CD4-positive, alpha-beta T cell treated with Interleukin-15 for 4 hours (primary cell): ENCODE measurements around the gene EIF2S3.
"Not testable (repeated sequence)": the region's sequence is repeated elsewhere in the genome, so short reads cannot be mapped to it uniquely, and the experiment has no call there.

ENCODE experiments used
- DNase-seq: peaks from one replicate; pipeline ENCODE4 v3.0.0-alpha.2; 2020; ENCODE audit warnings: low spot score

EIF2S3 gene

DNA sequence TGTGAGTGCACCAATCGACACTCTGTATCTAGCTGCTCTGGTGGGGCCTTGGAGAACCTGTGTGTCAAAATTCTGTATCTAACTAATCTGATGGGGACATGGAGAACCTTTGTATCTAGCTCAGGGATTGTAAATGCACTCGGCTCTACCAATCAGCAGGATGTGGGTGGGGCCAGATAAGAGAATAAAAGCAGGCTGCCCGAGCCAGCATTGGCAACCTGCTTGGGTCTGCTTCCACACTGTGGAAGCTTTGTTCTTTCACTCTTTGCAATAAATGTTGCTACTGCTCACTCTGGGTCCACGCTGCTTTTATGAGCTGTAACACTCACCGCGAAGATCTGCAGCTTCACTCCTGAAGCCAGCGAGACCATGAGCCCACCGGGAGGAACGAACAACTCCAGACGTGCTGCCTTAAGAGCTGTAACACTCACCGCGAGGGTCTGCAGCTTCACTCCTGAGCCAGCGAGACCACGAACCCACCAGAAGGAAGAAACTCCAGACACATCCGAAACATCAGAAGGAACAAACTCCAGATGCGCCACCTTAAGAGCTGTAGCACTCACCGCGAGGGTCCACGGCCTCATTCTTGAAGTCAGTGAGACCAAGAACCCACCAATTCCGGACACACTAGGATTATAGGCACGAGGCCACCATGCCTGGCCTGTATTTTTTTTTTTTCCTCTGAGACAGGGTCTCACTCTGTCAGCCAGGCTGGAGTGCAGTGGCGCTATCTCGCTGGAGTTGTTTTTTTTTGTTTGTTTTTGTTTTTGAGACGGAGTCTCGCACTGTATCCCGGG is 4.0 kb upstream of the EIF2S3 start:
- DNase-seq: not testable (repeated sequence)

DNA sequence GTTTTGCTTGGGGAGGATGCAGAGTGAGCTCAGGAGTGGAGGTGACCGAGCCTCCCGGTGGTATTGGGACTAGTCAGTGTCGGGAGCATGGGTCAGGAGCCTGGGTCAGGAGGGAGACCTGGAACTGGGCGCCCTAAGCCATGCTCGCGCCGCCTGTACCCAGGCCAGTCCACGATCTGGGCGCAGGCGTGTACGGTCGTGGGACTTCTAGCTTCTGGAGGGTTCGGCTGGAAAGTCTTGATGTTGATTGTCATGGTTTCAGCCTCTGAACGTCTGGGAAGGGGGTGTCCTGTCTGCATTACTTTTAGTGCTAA is 244 bp downstream of the EIF2S3 start:
- DNase-seq: no peak

DNA sequence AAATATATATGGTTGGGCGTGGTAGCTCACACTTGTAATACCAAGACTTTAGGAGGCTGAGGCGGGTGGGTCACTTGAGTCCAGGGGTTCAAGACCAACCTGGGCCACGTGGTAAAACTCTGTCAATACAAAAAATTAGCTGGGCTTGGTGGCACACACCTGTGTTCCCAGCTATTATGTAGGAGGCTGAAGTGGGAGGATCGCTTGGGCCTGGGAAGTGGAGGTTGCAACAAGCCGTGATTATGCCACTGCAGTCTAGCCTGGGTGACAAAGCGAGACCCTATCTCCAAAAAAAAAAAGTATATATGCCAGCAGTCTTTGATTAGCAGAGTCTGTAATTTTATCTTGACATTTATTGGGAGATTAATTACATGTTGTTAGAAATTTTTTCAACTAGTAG is 8.7 kb downstream of the EIF2S3 start:
- DNase-seq: no peak

DNA sequence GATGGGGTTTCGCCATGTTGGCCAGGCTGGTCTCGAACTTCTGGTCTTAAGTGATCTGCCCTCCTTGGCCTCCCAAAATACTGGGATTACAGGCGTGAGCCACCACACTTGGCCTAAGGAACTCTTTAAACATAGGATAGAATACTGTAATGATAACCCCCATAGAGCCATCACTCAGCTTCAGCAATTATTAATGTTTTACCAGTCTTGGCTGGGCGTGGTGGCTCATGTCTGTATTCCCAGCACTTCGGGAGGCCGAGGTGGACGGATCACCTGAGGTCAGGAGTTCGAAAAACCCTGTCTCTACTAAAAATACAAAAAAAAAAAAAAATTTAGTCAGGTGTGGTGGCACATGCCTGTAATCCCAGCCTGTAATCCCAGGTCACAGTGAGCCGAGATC is 15.1 kb downstream of the EIF2S3 start:
- no peak for DNase-seq

DNA sequence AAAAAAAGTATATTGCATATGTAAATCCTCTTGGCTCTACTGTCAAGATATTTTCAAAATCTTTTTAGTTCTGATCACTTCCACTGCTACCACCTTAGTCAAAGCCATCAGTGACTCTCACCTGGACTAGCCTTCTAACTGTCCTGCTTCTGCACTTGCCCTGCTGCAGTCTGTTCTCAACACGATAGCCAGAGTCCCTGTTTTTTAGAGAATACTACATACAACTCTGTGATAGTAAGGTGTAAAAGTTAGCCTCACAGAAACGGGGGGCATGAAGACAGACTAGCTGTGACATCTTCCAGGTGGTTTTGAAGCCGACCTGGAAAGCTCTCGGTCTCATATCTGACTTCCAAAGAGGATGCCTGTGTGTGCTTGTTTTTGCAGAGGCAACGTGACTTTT is 24.7 kb downstream of the EIF2S3 start:
- no peak for DNase-seq

DNA sequence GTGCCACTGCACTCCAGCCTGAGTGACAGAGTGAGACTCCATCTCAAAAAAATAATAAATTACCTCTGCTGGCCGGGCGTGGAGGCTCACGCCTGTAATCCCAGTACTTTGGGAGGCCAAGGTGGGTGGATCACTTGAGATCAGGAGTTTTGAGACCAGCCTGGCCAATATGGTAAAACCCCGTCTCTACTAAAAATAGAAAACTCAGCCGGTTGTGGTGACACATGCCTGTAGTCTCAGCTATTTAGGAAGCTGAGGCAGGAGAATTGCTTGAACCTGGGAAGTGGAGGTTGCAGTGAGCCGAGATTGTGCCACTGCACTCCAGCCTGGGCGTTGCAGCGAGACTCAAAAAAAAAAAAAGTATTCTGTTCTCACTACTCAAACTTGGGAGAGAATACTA is 25.5 kb downstream of the EIF2S3 start:
- DNase-seq: not testable (repeated sequence)

DNA sequence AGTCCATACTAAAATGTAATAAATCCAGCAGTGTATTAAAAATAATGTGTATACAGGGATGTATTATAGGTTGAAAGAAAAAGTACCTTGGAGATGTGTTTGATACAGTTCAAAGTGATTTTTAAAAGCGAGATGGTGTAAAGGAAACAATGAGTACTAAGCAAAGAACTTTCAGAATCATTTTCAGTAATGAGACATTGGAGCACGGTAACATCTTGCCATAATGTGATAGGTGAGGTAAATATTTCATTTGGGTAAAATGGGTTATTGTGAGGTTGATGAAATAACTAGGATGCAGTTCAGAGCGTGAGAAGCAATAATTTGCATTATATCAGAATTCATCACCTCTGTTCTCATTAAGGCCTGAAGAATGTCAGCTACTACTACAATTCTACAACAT is 25.9 kb downstream of the EIF2S3 start:
- DNase-seq: no peak

DNA sequence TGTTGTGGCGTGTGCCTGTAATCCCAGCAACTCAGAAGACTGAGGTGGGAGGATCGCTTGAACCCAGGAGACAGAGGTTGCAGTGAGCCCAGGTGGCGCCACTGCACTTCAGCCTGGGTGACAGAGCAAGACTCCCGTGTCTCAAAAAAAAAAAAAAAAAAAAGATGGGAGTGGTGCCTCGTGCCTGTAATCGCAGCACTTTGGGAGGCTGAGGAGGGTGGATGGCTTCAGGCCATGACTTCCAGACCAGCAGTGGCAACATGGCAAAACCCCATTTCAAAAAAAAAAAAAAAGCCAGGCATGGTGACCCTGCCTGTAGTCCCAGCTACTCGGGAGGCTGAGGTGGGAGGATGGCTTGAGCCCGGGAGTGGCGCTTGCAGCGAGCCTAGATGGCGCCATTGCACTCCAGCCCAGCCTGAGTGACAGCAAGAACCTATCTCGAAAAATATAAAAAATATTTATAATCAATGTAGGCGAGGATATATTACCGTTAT is 27.0 kb downstream of the EIF2S3 start:
- DNase-seq: peak; percentile 50

DNA sequence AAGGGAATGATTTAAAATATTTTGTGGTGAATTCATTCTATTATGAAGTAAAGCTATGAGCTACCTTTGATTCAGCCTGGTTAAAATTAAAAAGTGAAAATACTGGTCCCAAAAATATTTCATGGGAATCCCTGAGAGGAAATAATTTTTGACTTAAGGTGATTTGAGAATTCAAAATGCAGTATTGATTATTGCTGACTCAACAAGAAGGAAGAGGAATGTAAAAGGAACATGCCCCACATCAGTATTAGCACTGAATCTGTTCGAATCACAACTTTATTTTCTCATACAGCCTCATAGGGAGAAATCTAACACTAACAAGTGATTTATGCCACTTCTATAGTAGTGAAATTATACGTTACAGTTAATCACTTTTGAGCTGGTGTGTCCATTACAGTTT is 27.7 kb downstream of the EIF2S3 start:
- no peak for DNase-seq

DNA sequence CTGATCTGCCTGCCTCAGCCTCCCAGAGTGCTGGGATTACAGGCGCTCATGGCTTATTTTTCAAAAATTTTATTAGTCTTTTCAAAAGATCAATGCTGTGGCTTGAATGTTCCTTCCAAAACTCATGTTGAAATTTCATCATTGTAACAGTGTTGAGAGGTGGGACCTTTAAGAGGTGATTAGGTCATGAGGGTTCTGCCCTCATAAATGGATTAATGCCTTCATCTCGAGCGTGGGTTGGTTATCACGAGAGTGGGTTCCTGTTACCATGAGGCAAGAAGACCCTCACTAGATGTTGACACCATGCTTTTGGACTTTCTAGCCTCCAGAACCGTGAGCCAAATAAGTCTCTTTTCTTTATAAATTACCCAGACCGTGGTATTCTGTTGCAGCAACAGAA is 30.3 kb downstream of the EIF2S3 start:
- DNase-seq: no peak

DNA sequence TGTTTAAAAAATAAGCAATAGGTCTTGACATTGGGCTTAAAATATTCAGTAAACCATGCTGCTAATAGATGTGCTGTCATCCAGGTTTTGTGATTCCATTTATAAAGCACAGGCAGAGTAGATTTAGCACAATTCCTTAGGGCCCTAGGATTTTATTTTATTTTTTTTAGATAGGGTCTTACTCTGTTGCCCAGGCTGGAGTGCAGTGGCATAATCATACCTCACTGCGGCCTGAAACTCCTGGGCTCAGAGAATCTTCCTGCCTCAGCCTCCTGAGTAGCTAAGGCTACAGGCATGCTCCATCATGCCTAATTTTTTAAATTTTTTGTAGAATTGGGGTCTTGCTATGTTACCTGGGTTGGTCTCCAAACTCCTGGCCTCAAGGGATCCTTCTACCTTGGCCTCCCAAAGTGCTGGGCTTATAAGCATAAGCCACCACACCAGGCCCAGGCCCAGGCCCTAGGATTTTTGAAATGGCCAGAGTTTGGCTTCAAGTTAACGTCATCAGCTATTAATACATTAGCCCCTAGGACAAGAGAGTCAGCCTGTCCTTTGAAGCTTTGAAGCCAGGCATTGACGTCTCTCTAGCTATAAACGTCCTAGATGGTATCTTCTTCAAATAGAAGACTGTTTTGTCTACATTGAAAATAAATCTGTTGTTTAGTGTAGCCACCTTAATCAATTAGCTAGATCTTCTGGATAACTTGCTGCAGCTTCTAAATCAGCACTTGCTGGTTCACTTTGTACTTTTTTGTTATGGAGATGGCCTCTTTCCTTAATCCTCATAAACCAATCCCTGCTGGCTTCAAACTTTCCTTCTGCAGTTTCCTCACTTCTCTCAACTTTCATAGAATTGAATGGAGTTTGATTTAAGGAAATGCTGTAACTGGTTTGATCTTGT is 35.8 kb downstream of the EIF2S3 start:
- DNase-seq: no peak

DNA sequence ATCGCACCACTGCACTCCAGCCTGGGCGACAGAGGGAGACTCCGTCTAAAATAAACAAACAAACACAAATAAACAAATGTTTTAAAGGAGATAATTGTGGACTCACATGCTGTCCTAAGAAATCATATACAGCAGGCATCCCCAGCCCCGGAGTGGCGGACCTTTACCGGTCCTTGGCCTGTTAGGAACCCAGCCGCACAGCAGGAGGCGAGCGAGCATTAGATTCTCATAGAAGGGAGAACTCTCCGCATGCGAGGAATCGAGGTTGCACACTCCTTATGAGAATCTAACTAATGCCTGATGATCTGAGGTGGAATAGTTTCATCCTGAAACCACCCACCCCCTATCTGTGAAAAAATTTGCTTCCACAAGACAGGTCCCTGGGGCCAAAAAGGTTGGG is 39.0 kb downstream of the EIF2S3 start:
- no peak for DNase-seq

DNA sequence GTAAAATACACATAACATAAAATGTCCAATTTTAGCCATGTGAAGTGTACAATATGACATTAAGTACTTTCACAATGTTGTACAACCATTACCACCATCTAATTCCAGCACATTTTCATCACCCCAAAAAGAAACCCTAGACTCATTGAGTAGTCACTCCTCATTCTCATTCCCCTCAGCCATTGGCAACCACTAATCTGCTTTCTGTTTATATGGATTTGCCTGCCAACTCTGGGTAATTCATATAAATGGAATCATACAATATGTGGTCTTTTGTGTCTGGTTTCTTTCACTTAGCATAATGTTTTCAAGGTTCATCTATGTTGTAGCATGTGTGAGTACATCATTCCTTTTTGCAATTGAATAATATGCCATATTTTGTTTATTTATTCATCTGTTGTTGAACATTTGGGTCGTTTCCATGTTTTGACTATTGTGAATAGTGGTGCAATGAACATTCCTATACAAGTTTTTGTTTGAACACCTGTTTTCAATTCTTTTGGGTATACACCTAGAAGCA is 43.0 kb downstream of the EIF2S3 start:
- DNase-seq: no peak

DNA sequence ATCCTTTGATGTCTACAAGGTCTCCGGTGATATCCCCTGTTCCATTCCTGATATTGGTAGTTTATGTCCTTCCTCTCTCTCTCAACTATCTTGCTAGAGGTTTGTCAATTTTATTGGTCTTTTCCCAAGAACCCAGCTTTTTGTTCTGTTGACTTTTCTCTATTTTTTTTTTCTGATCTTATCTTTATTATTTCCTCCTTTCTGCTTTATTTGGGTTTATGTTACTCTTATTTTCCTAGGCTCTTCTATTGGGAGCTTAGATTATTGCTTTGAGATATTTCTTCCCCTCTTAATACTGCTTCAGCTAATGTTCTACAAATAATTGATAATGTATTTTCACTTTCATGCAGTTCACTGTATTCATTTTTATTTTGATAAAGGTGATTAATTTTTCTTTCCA is 44.2 kb downstream of the EIF2S3 start:
- no peak for DNase-seq

DNA sequence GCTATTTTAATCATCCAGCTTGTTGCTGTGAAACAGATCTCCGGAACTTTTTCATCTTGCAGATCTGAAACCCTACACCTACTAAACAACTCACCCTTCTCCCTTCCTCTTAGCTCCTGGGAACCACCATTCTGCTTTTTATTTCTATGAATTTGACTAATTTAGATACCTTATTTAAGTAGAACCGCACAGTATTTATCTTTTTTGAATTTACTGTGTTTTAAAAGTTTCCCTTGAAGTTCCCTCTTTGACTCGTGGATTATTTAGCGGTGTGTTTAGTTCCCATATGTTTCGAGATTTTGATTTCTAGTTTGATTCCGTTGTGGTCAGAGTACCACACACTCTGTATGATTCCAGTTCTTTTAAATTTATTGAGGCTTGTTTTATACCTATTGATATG is 44.6 kb downstream of the EIF2S3 start:
- no peak for DNase-seq

DNA sequence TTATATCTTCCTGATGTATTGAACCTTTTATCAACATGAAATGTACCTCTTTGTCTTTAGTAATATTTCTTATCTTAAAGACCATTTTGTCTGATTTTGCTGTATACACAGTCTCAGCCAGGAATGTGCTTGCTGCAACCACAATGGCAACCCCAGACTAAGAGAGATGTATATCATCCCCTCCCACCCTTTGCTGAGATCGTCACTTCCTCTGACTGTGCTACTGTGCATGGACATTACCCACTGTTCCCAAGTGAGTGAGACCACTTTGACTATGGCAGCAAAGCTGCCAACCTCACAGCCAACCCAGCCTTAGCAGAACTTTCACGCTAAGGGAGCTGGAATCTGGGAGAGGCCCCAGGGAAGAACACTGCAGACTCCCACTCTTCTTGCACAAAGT is 46.0 kb downstream of the EIF2S3 start:
- DNase-seq: no peak

DNA sequence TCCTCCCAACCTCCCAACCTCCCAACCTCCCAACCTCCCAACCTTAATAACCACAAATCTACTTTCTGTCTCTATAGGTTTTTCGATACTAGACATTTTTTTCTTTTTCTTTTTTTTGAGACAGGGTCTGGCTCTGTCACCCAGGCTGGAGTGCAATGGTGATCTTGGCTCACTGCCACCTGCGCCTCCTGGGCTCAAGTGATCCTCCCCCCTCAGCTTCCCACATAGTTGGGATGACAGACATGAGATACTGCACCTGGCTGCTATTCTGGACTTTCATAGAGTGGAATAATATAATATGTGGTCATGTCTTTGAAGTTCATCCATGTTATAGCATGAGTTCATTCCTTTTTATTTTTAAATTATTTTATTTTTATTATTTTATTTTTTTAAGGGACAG is 55.3 kb downstream of the EIF2S3 start:
- DNase-seq: no peak

DNA sequence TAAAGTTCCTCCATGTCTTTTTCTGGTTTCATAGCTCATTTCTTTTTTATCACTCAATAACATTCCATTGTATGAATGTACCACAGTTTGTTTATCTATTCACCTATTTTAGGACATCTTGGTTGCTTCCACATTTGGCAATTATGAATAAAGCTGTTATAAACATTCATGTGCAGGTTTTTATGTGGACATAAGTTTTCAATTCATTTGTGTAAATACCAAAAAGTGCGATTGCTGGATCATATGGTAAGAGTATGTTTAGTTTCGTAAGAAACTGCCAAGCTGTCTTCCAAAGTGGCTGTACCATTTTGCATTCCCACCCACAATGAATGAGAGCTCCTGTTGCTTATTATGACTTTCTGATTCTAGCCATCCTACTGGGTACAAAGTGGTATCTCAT is 58.4 kb downstream of the EIF2S3 start:
- no peak for DNase-seq

DNA sequence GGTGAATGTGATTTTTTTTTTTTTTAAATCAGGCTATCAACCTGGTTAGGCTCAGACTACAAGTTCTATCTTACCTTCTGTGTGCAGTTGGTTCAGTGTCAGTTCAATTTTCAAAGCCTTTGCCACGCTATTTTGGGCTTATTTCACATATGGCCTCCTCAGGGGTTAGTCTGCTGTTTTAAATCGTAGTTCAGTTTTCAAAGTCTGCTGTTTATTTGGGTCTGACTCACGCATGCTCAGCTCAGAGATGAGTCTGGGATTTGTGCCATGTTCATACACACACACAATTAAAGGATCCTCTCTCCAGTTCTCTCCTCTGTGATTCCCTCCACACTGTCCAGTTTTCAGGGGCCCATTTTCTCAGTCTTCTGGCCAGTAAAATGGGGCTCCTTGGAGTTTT is 62.5 kb downstream of the EIF2S3 start:
- no peak for DNase-seq

DNA sequence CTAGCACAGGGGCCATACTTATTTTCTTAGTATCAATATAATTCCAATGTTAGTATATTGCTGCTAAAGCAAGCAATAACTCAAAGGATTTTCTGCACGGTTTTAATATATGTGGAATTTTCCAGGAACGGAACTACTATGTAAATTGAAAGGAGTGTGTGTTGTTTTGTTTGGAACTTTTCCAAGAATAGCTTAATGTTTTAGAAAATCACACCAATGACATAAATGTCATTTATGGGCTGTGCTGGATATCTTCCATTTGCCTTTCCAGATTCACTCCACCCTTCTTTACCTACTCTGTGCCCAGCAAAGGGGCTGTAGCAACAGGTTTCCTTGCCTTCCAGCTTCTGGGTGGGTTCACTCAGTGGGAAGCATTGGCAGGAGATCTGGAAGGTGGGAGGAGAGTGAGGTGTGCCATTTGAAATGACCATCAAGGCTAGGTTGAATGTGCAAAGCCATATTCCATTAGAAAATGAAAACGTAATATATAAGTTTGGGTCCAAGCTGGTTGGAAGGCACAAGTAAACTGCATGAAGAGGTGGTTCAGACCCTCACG is 69.6 kb downstream of the EIF2S3 start:
- no peak for DNase-seq

DNA sequence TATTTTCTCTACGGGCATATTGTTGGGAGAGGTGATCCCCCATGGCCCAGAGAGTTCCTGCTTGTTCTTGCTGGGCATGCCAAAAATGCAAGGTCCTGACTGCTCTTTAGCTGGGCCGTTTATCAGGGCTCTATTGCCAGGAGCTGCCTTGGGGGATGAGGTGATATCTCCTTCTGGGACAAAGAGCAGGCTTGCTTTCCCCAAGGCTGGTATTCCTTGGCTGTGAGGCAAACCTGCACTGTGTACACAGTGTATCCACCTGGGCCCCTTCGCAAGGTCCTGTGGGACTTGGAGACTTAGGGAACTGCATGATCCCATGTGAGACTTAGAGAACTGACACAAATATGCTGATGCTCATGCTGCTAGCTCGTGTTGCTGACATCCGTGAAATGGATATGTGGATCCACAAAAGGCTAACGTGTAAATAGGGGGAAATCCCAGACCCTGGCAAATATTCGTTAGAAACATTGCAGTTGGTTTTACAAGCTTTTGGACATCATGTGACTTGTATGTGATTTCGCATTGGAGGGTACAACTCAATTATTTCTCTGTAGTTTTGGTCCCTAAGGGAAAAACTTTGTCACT is 70.4 kb downstream of the EIF2S3 start:
- no peak for DNase-seq
